DND-41 (cell line): ENCODE data around the gene NPEPL1.
"Not testable (repeated sequence)": the region's sequence is repeated elsewhere in the genome, so short reads cannot be mapped to it uniquely, and the experiment has no call there.

Experiments used
- ATAC-seq: fragments of 200-7000 bp; cut with Tn5 transposase; 3 replicates; pipeline ENCODE4 v1.9.1; 2021; ENCODE audit warnings: low read depth; ENCODE audit not compliant: insufficient read depth
- DNase-seq: peaks from one replicate; pipeline ENCODE4 v3.0.0-alpha.2; 2020
- H2AFZ ChIP-seq: 2 replicates; pipeline ENCODE4 v1.6.0; 2012; ENCODE audit warnings: low read depth, low read length
- H3K27ac ChIP-seq: 2 replicates; pipeline ENCODE4 v1.5.1; 2012; ENCODE audit warnings: low read length, inconsistent platforms
- H3K27me3 ChIP-seq: fragments of 200-600 bp; sonication (generic); 2 replicates; pipeline ENCODE4 v1.6.0; 2012; ENCODE audit warnings: low read length, mild to moderate bottlenecking, inconsistent platforms; ENCODE audit not compliant: insufficient read depth, poor library complexity
- H3K36me3 ChIP-seq: 2 replicates; pipeline ENCODE4 v1.5.1; 2012; ENCODE audit warnings: low read length, inconsistent platforms; ENCODE audit not compliant: insufficient read depth
- H3K4me1 ChIP-seq: 2 replicates; pipeline ENCODE4 v1.5.1; 2012; ENCODE audit warnings: mild to moderate bottlenecking, low read length; ENCODE audit not compliant: insufficient read depth
- H3K4me2 ChIP-seq: 2 replicates; pipeline ENCODE4 v1.6.0; 2012; ENCODE audit warnings: mild to moderate bottlenecking, moderate library complexity, low read length, inconsistent platforms; ENCODE audit not compliant: insufficient read depth
- H3K4me3 ChIP-seq, 2 experiments: fragments of 200-600 bp in 1 of 2; shearing (Covaris generic) in 1 of 2; 2 replicates each; pipeline ENCODE4 v1.5.1; 2012 to 2016; ENCODE audit warnings: inconsistent platforms in 2 of 2, low read length in 2 of 2, mild to moderate bottlenecking in 2 of 2, low read depth in 1 of 2, moderate library complexity in 1 of 2
- H3K79me2 ChIP-seq: 2 replicates; pipeline ENCODE4 v1.6.0; 2012; ENCODE audit warnings: low read length, inconsistent platforms; ENCODE audit not compliant: insufficient read depth
- H3K9ac ChIP-seq: 2 replicates; pipeline ENCODE4 v1.6.0; 2012; ENCODE audit warnings: low read depth, mild to moderate bottlenecking, inconsistent platforms, low read length, moderate library complexity
- H3K9me3 ChIP-seq: 2 replicates; pipeline ENCODE4 v1.5.1; 2012; ENCODE audit warnings: low read length, moderate library complexity, mild to moderate bottlenecking, inconsistent platforms; ENCODE audit not compliant: insufficient read depth, severe bottlenecking
- H4K20me1 ChIP-seq: 2 replicates; pipeline ENCODE4 v1.6.0; 2012; ENCODE audit warnings: low read length; ENCODE audit not compliant: insufficient read depth
- CTCF ChIP-seq: IDR thresholded peaks from 2 replicates; pipeline ENCODE4 v1.5.1; 2012; ENCODE audit warnings: borderline replicate concordance, low read length, moderate library complexity, mild to moderate bottlenecking; ENCODE audit not compliant: poor library complexity, severe bottlenecking; ENCODE audit errors: extremely low read depth
- EZH2 ChIP-seq: IDR thresholded peaks from 3 replicates; pipeline ENCODE4 v1.6.1; 2012; ENCODE audit warnings: borderline replicate concordance, low read depth, mild to moderate bottlenecking, moderate library complexity, low read length, inconsistent platforms; ENCODE audit not compliant: severe bottlenecking

NPEPL1 gene

GRCh38 chr20:58721951-58722778 lies 29.6 kb downstream of the NPEPL1 start:
- ATAC-seq = no peak
- peaks cover 6% of the 10 kb centered on the region for H3K27me3 ChIP-seq
- DNase-seq = no peak

GRCh38 chr20:58722877-58723627 lies 30.5 kb downstream of the NPEPL1 start:
- H4K20me1 ChIP-seq = no peaks in the 10 kb centered on the region
- peaks cover 6% of the 10 kb centered on the region for H3K27me3 ChIP-seq
- ATAC-seq (no peak), DNase-seq (no peak)
- no peak overlapping the region for H3K4me3 ChIP-seq
- H3K4me1 ChIP-seq = no peaks in the 10 kb centered on the region
- no peak overlapping the region for H3K9ac ChIP-seq
- no peak for TF ChIP-seq CTCF
- TF ChIP-seq EZH2 = no peak
- H3K36me3 ChIP-seq = no peaks in the 10 kb centered on the region
- peaks cover 2% of the 10 kb centered on the region for H3K9me3 ChIP-seq
- H3K27ac ChIP-seq = no peak overlapping the region
- H3K4me2 ChIP-seq = no peak overlapping the region
- H3K79me2 ChIP-seq = no peaks in the 10 kb centered on the region
- H2AFZ ChIP-seq = no peak overlapping the region

More at GRCh38 chr20:58721951-58722778, 29.6 kb downstream of the NPEPL1 start:
- Histone ChIP-seq H3K9ac (no peak overlapping the region), H3K27ac (no peak overlapping the region), H4K20me1 (no peaks in the 10 kb centered on the region; the same call in 1 of the 2 replicates), H3K4me1 (no peaks in the 10 kb centered on the region), H2AFZ (no peak overlapping the region), H3K36me3 (no peaks in the 10 kb centered on the region), H3K9me3 (no peaks in the 10 kb centered on the region), H3K4me2 (no peak overlapping the region), H3K79me2 (no peaks in the 10 kb centered on the region), H3K4me3 (no peak overlapping the region)
- no peak for TF ChIP-seq EZH2
- TF ChIP-seq CTCF = no peak

GRCh38 chr20:58723628-58723984 lies 31.0 kb downstream of the NPEPL1 start:
- ATAC-seq (no peak), DNase-seq (no peak)
- no peaks in the 10 kb centered on the region for H4K20me1 ChIP-seq
- no peak overlapping the region for H2AFZ ChIP-seq
- H3K27me3 ChIP-seq = peaks cover 6% of the 10 kb centered on the region
- no peaks in the 10 kb centered on the region for H3K36me3 ChIP-seq
- H3K4me3 ChIP-seq = no peak overlapping the region
- H3K4me1 ChIP-seq = no peaks in the 10 kb centered on the region
- peaks cover 2% of the 10 kb centered on the region for H3K9me3 ChIP-seq
- no peak overlapping the region for H3K27ac ChIP-seq
- no peak overlapping the region for H3K4me2 ChIP-seq
- H3K9ac ChIP-seq = no peak overlapping the region
- H3K79me2 ChIP-seq = no peaks in the 10 kb centered on the region
- TF ChIP-seq EZH2 = no peak
- no peak for TF ChIP-seq CTCF

GRCh38 chr20:58726156-58726555 lies 33.6 kb downstream of the NPEPL1 start:
- not testable (repeated sequence) for H3K79me2 ChIP-seq, H3K4me2 ChIP-seq, H3K27ac ChIP-seq, DNase-seq, H3K9ac ChIP-seq, ATAC-seq, H3K9me3 ChIP-seq, H4K20me1 ChIP-seq, H2AFZ ChIP-seq, H3K36me3 ChIP-seq, H3K4me3 ChIP-seq, H3K4me1 ChIP-seq
- peaks cover 10% of the 10 kb centered on the region for H3K27me3 ChIP-seq
